ENCODE measurements around the gene RIPOR2.

GRCh38 chr6:24957199-24957598, 21.4 kb upstream of the RIPOR2 start:
- TF ChIP-seq POLR2A (IDR thresholded peaks at IDR 0.05) (no peak), CTCF (IDR thresholded peaks at IDR 0.05) (no peak), POLR2AphosphoS5 (IDR thresholded peaks at IDR 0.05; ENCODE audit: insufficient read depth in 1 of 2, low read depth in 1 of 2) (no peak)
